Memory B cell (primary cell): Measurements from ENCODE around the gene TENM4.

Source experiments
- ATAC-seq: fragments of 150-1000 bp; cut with Tn5 transposase; 2 replicates; pipeline ENCODE4 v1.10.0; 2021; ENCODE audit warnings: low read depth, mild to moderate bottlenecking, moderate library complexity
- DNase-seq, 2 donors: peaks; one replicate each; pipeline ENCODE4 v3.0.0; 2022; ENCODE audit warnings: low spot score in 2 of 2
- H3K27ac Mint-ChIP-seq: one replicate; pipeline ENCODE4 v1.8.0; 2022; ENCODE audit warnings: mild to moderate bottlenecking, moderate library complexity, mixed read lengths
- H3K27me3 Mint-ChIP-seq: one replicate; pipeline ENCODE4 v1.8.0; 2022; ENCODE audit warnings: mixed read lengths
- H3K36me3 Mint-ChIP-seq: one replicate; pipeline ENCODE4 v1.8.0; 2022; ENCODE audit warnings: mild to moderate bottlenecking, mixed read lengths
- H3K4me1 Mint-ChIP-seq: one replicate; pipeline ENCODE4 v1.8.0; 2022; ENCODE audit warnings: mixed read lengths
- H3K4me3 Mint-ChIP-seq: one replicate; pipeline ENCODE4 v1.8.0; 2022; ENCODE audit warnings: mild to moderate bottlenecking, moderate library complexity, mixed read lengths
- H3K9me3 Mint-ChIP-seq: one replicate; pipeline ENCODE4 v1.8.0; 2022; ENCODE audit warnings: mixed read lengths

The TENM4 gene

GRCh38 chr11:79090191-79090705, 350.6 kb downstream of the TENM4 start:
- no peak for DNase-seq
- Mint-ChIP-seq H3K9me3 (no peaks in the 10 kb centered on the region), H3K27ac (no peak overlapping the region), H3K4me3 (no peak overlapping the region), H3K27me3 (no peaks in the 10 kb centered on the region), H3K36me3 (no peaks in the 10 kb centered on the region), H3K4me1 (no peaks in the 10 kb centered on the region)
- no peak for ATAC-seq

- DNase-seq: no peak
- no peaks in the 10 kb centered on the region for H3K27me3 Mint-ChIP-seq
- no peak overlapping the region for H3K27ac Mint-ChIP-seq
- no peak for ATAC-seq
- H3K4me3 Mint-ChIP-seq: no peak overlapping the region
- no peaks in the 10 kb centered on the region for H3K36me3 Mint-ChIP-seq
- no peaks in the 10 kb centered on the region for H3K9me3 Mint-ChIP-seq
- H3K4me1 Mint-ChIP-seq: no peaks in the 10 kb centered on the region
These were observed 351.2 kb downstream of the TENM4 start for GRCh38 chr11:79089601-79090000.

GRCh38 chr11:79088967-79089366, 351.9 kb downstream of the TENM4 start:
- Mint-ChIP-seq H3K27ac (no peak overlapping the region), H3K4me1 (no peaks in the 10 kb centered on the region), H3K9me3 (no peaks in the 10 kb centered on the region), H3K36me3 (no peaks in the 10 kb centered on the region), H3K4me3 (no peak overlapping the region), H3K27me3 (no peaks in the 10 kb centered on the region)
- DNase-seq: no peak
- ATAC-seq: no peak

- ATAC-seq (no peak), DNase-seq (no peak)
- no peaks in the 10 kb centered on the region for H3K36me3 Mint-ChIP-seq
- no peak overlapping the region for H3K27ac Mint-ChIP-seq
- H3K27me3 Mint-ChIP-seq: no peaks in the 10 kb centered on the region
- no peak overlapping the region for H3K4me3 Mint-ChIP-seq
- no peaks in the 10 kb centered on the region for H3K4me1 Mint-ChIP-seq
- no peaks in the 10 kb centered on the region for H3K9me3 Mint-ChIP-seq
These were observed 352.9 kb downstream of the TENM4 start for GRCh38 chr11:79087961-79088318.

- H3K36me3 Mint-ChIP-seq: no peaks in the 10 kb centered on the region
- ATAC-seq (no peak), DNase-seq (no peak)
- H3K27me3 Mint-ChIP-seq: peaks cover under 1% of the 10 kb centered on the region
- no peak overlapping the region for H3K27ac Mint-ChIP-seq
- no peaks in the 10 kb centered on the region for H3K4me1 Mint-ChIP-seq
- no peaks in the 10 kb centered on the region for H3K9me3 Mint-ChIP-seq
- H3K4me3 Mint-ChIP-seq: no peak overlapping the region
These were observed 353.4 kb downstream of the TENM4 start for GRCh38 chr11:79087238-79087960.

- Mint-ChIP-seq H3K36me3 (no peaks in the 10 kb centered on the region), H3K4me1 (no peaks in the 10 kb centered on the region)
These were observed 354.8 kb downstream of the TENM4 start for GRCh38 chr11:79086056-79086455.

GRCh38 chr11:79084382-79084781, 356.4 kb downstream of the TENM4 start:
- Mint-ChIP-seq H3K4me1 (no peaks in the 10 kb centered on the region), H3K36me3 (no peaks in the 10 kb centered on the region), H3K27ac (no peak overlapping the region), H3K4me3 (no peak overlapping the region), H3K9me3 (no peaks in the 10 kb centered on the region), H3K27me3 (peaks cover 2% of the 10 kb centered on the region)
- ATAC-seq (no peak), DNase-seq (no peak)

More at GRCh38 chr11:79086056-79086455, 354.8 kb downstream of the TENM4 start:
- Mint-ChIP-seq H3K27me3 (peaks cover 2% of the 10 kb centered on the region), H3K9me3 (no peaks in the 10 kb centered on the region), H3K4me3 (no peak overlapping the region), H3K27ac (no peak overlapping the region)
- DNase-seq: no peak
- no peak for ATAC-seq

GRCh38 chr11:79083352-79083751, 357.5 kb downstream of the TENM4 start:
- no peaks in the 10 kb centered on the region for H3K9me3 Mint-ChIP-seq
- ATAC-seq (no peak), DNase-seq (no peak)
- H3K27me3 Mint-ChIP-seq: peaks cover 2% of the 10 kb centered on the region
- no peaks in the 10 kb centered on the region for H3K36me3 Mint-ChIP-seq
- no peak overlapping the region for H3K4me3 Mint-ChIP-seq
- no peaks in the 10 kb centered on the region for H3K4me1 Mint-ChIP-seq
- no peak overlapping the region for H3K27ac Mint-ChIP-seq

- no peaks in the 10 kb centered on the region for H3K36me3 Mint-ChIP-seq
- H3K4me3 Mint-ChIP-seq: no peak overlapping the region
- ATAC-seq (no peak), DNase-seq (no peak)
- H3K4me1 Mint-ChIP-seq: no peaks in the 10 kb centered on the region
- H3K27me3 Mint-ChIP-seq: peaks cover 2% of the 10 kb centered on the region
- H3K27ac Mint-ChIP-seq: no peak overlapping the region
- H3K9me3 Mint-ChIP-seq: no peaks in the 10 kb centered on the region
These were observed 357.9 kb downstream of the TENM4 start for GRCh38 chr11:79082907-79083306.

GRCh38 chr11:79082280-79082679, 358.6 kb downstream of the TENM4 start:
- Mint-ChIP-seq H3K27ac (no peak overlapping the region), H3K4me1 (no peaks in the 10 kb centered on the region), H3K36me3 (no peaks in the 10 kb centered on the region), H3K4me3 (no peak overlapping the region), H3K9me3 (no peaks in the 10 kb centered on the region), H3K27me3 (peaks cover 2% of the 10 kb centered on the region)
- DNase-seq (no peak), ATAC-seq (no peak)

GRCh38 chr11:79081471-79082031, 359.3 kb downstream of the TENM4 start:
- Mint-ChIP-seq H3K4me1 (no peaks in the 10 kb centered on the region), H3K27ac (no peak overlapping the region), H3K27me3 (peaks cover 2% of the 10 kb centered on the region), H3K9me3 (no peaks in the 10 kb centered on the region), H3K4me3 (no peak overlapping the region), H3K36me3 (no peaks in the 10 kb centered on the region)
- ATAC-seq (no peak), DNase-seq (no peak)

GRCh38 chr11:79080551-79080950, 360.3 kb downstream of the TENM4 start:
- ATAC-seq: no peak
- Mint-ChIP-seq H3K36me3 (no peaks in the 10 kb centered on the region), H3K27ac (no peak overlapping the region), H3K9me3 (peaks cover 1% of the 10 kb centered on the region), H3K27me3 (peaks cover 2% of the 10 kb centered on the region), H3K4me3 (no peak overlapping the region), H3K4me1 (no peaks in the 10 kb centered on the region)
- DNase-seq: no peak

GRCh38 chr11:79078999-79079398, 361.8 kb downstream of the TENM4 start:
- peaks cover 2% of the 10 kb centered on the region for H3K27me3 Mint-ChIP-seq
- H3K9me3 Mint-ChIP-seq: peaks cover 1% of the 10 kb centered on the region
- H3K36me3 Mint-ChIP-seq: no peaks in the 10 kb centered on the region
- DNase-seq (no peak), ATAC-seq (no peak)
- H3K4me3 Mint-ChIP-seq: no peak overlapping the region
- H3K27ac Mint-ChIP-seq: no peak overlapping the region
- H3K4me1 Mint-ChIP-seq: no peaks in the 10 kb centered on the region

- no peak for DNase-seq
- no peaks in the 10 kb centered on the region for H3K4me1 Mint-ChIP-seq
- H3K36me3 Mint-ChIP-seq: no peaks in the 10 kb centered on the region
- peaks cover 2% of the 10 kb centered on the region for H3K27me3 Mint-ChIP-seq
- no peak for ATAC-seq
- peaks cover 1% of the 10 kb centered on the region for H3K9me3 Mint-ChIP-seq
- H3K27ac Mint-ChIP-seq: no peak overlapping the region
- no peak overlapping the region for H3K4me3 Mint-ChIP-seq
These were observed 362.4 kb downstream of the TENM4 start for GRCh38 chr11:79078456-79078855.
